Measurements from ENCODE around the gene HERPUD1.

HERPUD1 gene

GRCh38 chr16:56966093-56966475 is 34.1 kb downstream of the HERPUD1 start:
- H3K27ac ChIP-seq (ENCODE audit: low read length) = no peak overlapping the region
- H3K9me3 ChIP-seq (replicated peaks; ENCODE audit: insufficient read depth, low read length) = no peaks in the 10 kb centered on the region

GRCh38 chr16:56967733-56968132 is 35.8 kb downstream of the HERPUD1 start:
- no peak for DNase-seq
- H3K79me2 ChIP-seq (ENCODE audit: low read length) = no peaks in the 10 kb centered on the region
- H3K27ac ChIP-seq (ENCODE audit: low read length) = no peak overlapping the region
- H2AFZ ChIP-seq (ENCODE audit: low read length) = no peak overlapping the region
- no peaks in the 10 kb centered on the region for H3K27me3 ChIP-seq (replicated peaks; ENCODE audit: insufficient read depth, low read length)
- H3K4me3 ChIP-seq (ENCODE audit: low read length) = no peak overlapping the region
- no peaks in the 10 kb centered on the region for H3F3A ChIP-seq (ENCODE audit: insufficient read depth, low read length)
- no peak for TF ChIP-seq EZH2phosphoT487 (IDR thresholded peaks at IDR 0.05; ENCODE audit: low read length)
- TF ChIP-seq EZH2 (optimal IDR thresholded peaks at IDR 0.05; ENCODE audit: low read depth, low read length) = no peak
- TF ChIP-seq, protein P1, sequence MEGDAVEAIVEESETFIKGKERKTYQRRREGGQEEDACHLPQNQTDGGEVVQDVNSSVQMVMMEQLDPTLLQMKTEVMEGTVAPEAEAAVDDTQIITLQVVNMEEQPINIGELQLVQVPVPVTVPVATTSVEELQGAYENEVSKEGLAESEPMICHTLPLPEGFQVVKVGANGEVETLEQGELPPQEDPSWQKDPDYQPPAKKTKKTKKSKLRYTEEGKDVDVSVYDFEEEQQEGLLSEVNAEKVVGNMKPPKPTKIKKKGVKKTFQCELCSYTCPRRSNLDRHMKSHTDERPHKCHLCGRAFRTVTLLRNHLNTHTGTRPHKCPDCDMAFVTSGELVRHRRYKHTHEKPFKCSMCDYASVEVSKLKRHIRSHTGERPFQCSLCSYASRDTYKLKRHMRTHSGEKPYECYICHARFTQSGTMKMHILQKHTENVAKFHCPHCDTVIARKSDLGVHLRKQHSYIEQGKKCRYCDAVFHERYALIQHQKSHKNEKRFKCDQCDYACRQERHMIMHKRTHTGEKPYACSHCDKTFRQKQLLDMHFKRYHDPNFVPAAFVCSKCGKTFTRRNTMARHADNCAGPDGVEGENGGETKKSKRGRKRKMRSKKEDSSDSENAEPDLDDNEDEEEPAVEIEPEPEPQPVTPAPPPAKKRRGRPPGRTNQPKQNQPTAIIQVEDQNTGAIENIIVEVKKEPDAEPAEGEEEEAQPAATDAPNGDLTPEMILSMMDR (IDR thresholded peaks at IDR 0.05; ENCODE audit: low read length) = no peak
- H3K4me2 ChIP-seq (ENCODE audit: low read depth, low read length) = no peak overlapping the region
- no peak overlapping the region for H3K9ac ChIP-seq (ENCODE audit: low read length)
- H4K20me1 ChIP-seq (ENCODE audit: insufficient read depth, low read length) = no peaks in the 10 kb centered on the region
- no peaks in the 10 kb centered on the region for H3K9me3 ChIP-seq (replicated peaks; ENCODE audit: insufficient read depth, low read length)
- H3K9me2 ChIP-seq (replicated peaks; ENCODE audit: insufficient read depth, low read length) = no peaks in the 10 kb centered on the region
- H3K36me3 ChIP-seq (replicated peaks; ENCODE audit: insufficient read depth, low read length) = no peaks in the 10 kb centered on the region
- no peaks in the 10 kb centered on the region; the same call in 1 of the 2 replicates for H3K4me1 ChIP-seq (ENCODE audit: low read length)

More at GRCh38 chr16:56966093-56966475, 34.1 kb downstream of the HERPUD1 start:
- no peak overlapping the region for H2AFZ ChIP-seq (ENCODE audit: low read length)
- no peaks in the 10 kb centered on the region for H3K79me2 ChIP-seq (ENCODE audit: low read length)
- no peak overlapping the region for H3K4me3 ChIP-seq (ENCODE audit: low read length)
- no peaks in the 10 kb centered on the region for H3K9me2 ChIP-seq (replicated peaks; ENCODE audit: insufficient read depth, low read length)
- H3K9ac ChIP-seq (ENCODE audit: low read length) = no peak overlapping the region
- no peaks in the 10 kb centered on the region for H3F3A ChIP-seq (ENCODE audit: insufficient read depth, low read length)
- no peaks in the 10 kb centered on the region for H4K20me1 ChIP-seq (ENCODE audit: insufficient read depth, low read length)
- no peaks in the 10 kb centered on the region for H3K27me3 ChIP-seq (replicated peaks; ENCODE audit: insufficient read depth, low read length)
- no peak overlapping the region for H3K4me2 ChIP-seq (ENCODE audit: low read depth, low read length)
- TF ChIP-seq EZH2phosphoT487 (IDR thresholded peaks at IDR 0.05; ENCODE audit: low read length) = no peak
- no peak for TF ChIP-seq EZH2 (optimal IDR thresholded peaks at IDR 0.05; ENCODE audit: low read depth, low read length)
- TF ChIP-seq, protein P1 (IDR thresholded peaks at IDR 0.05; ENCODE audit: low read length) = no peak
- H3K4me1 ChIP-seq (ENCODE audit: low read length) = no peaks in the 10 kb centered on the region; the same call in 1 of the 2 replicates
- DNase-seq = no peak
- no peaks in the 10 kb centered on the region for H3K36me3 ChIP-seq (replicated peaks; ENCODE audit: insufficient read depth, low read length)

DNA sequence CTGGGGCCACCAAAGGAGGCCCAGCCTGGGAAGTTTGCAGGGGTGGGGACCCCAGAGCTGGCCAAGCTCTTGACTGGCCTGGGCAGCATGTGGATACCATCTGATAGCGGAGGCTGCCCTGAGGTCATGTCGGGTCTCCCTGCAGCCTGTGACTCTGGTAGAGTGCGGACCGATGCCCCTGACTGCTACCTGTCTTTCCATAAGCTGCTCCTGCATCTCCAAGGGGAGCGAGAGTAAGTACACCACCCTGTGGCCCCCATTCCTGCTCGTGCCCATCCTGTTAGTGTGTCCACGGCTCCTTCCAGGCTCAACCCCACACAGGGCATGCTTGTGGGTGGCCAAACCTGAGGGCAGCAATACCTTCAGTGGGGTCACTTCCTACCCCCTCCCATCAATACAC is 37.8 kb downstream of the HERPUD1 start:
- H3F3A ChIP-seq (ENCODE audit: insufficient read depth, low read length) = peaks cover 6% of the 10 kb centered on the region; the same call in 1 of the 2 replicates
- no peak overlapping the region for H3K4me3 ChIP-seq (ENCODE audit: low read length)
- H4K20me1 ChIP-seq (ENCODE audit: insufficient read depth, low read length) = no peaks in the 10 kb centered on the region
- no peaks in the 10 kb centered on the region for H3K36me3 ChIP-seq (replicated peaks; ENCODE audit: insufficient read depth, low read length)
- no peaks in the 10 kb centered on the region for H3K9me3 ChIP-seq (replicated peaks; ENCODE audit: insufficient read depth, low read length)
- H3K79me2 ChIP-seq (ENCODE audit: low read length) = no peaks in the 10 kb centered on the region
- TF ChIP-seq, protein P1 (IDR thresholded peaks at IDR 0.05; ENCODE audit: low read length) = no peak
- TF ChIP-seq EZH2phosphoT487 (IDR thresholded peaks at IDR 0.05; ENCODE audit: low read length) = no peak
- TF ChIP-seq EZH2 (optimal IDR thresholded peaks at IDR 0.05; ENCODE audit: low read depth, low read length) = no peak
- no peak overlapping the region for H3K9ac ChIP-seq (ENCODE audit: low read length)
- H3K4me1 ChIP-seq (ENCODE audit: low read length) = peaks cover 15% of the 10 kb centered on the region
- H2AFZ ChIP-seq (ENCODE audit: low read length) = no peak overlapping the region
- no peak overlapping the region for H3K4me2 ChIP-seq (ENCODE audit: low read depth, low read length)
- no peaks in the 10 kb centered on the region for H3K9me2 ChIP-seq (replicated peaks; ENCODE audit: insufficient read depth, low read length)
- no peak for DNase-seq
- H3K27ac ChIP-seq (ENCODE audit: low read length) = no peak overlapping the region
- H3K27me3 ChIP-seq (replicated peaks; ENCODE audit: insufficient read depth, low read length) = no peaks in the 10 kb centered on the region

Data from MM.1S (cell line).